ENCODE data around the gene STYXL1. TPM values are rescaled to one million over a fixed set of nuclear protein-coding genes. Genes with fewer than 3 reads are reported as not detected.

STYXL1 gene
- total RNA-seq, 4 donors from 2014 or later = 33.4 to 63.9 (median 42.2) TPM

GRCh38 chr7:75984130-75985008, 63.4 kb downstream of the STYXL1 start:
- WGBS, 2 donors = 88 to 93% methylated on average over 34 to 43 of the region's 44 CpGs
- TF ChIP-seq POLR2A (IDR thresholded peaks at IDR 0.05) = no peak
- TF ChIP-seq CTCF (IDR thresholded peaks at IDR 0.05) = no peak
- intact Hi-C loops (cut with DNase I; ENCODE audit: low total_unique reads) = no loop called here
- DNase-seq (ENCODE audit: low spot score in 2 of 2) = no peak
- H3K4me3 ChIP-seq (ENCODE audit: low read depth, poor library complexity, severe bottlenecking) = no peak overlapping the region

- intact Hi-C loops (cut with DNase I; ENCODE audit: low total_unique reads) = no loop called here
- no peak for TF ChIP-seq POLR2A (IDR thresholded peaks at IDR 0.05)
- TF ChIP-seq CTCF (IDR thresholded peaks at IDR 0.05) = no peak
- no peak for DNase-seq (ENCODE audit: low spot score in 2 of 2)
- no peak overlapping the region for H3K4me3 ChIP-seq (ENCODE audit: low read depth, poor library complexity, severe bottlenecking)
- WGBS, 2 donors = 86 to 87% methylated on average over 26 of the region's 26 CpGs
Observed at GRCh38 chr7:75983471-75984129, 64.2 kb downstream of the STYXL1 start.

- intact Hi-C loops (cut with DNase I; ENCODE audit: low total_unique reads) = no loop called here
- no peak for DNase-seq (ENCODE audit: low spot score in 2 of 2)
- TF ChIP-seq POLR2A (IDR thresholded peaks at IDR 0.05) (no peak), CTCF (IDR thresholded peaks at IDR 0.05) (no peak)
- 88 to 89% methylated on average over 19 to 22 of the region's 22 CpGs for WGBS, 2 donors
- H3K4me3 ChIP-seq (ENCODE audit: low read depth, poor library complexity, severe bottlenecking) = no peak overlapping the region
Observed at GRCh38 chr7:75982306-75983064, 65.3 kb downstream of the STYXL1 start.

GRCh38 chr7:75981453-75982305, 66.1 kb downstream of the STYXL1 start:
- DNase-seq (ENCODE audit: low spot score in 2 of 2) = no peak
- no peak overlapping the region for H3K4me3 ChIP-seq (ENCODE audit: low read depth, poor library complexity, severe bottlenecking)
- WGBS, 2 donors = 72 to 80% methylated on average over 35 to 38 of the region's 38 CpGs
- intact Hi-C loops (cut with DNase I; ENCODE audit: low total_unique reads) = no loop called here
- TF ChIP-seq CTCF (IDR thresholded peaks at IDR 0.05) = no peak
- TF ChIP-seq POLR2A (IDR thresholded peaks at IDR 0.05) = no peak

GRCh38 chr7:75981203-75981452, 66.7 kb downstream of the STYXL1 start:
- intact Hi-C loops (cut with DNase I; ENCODE audit: low total_unique reads) = no loop called here
- H3K4me3 ChIP-seq (ENCODE audit: low read depth, poor library complexity, severe bottlenecking) = no peak overlapping the region
- DNase-seq (ENCODE audit: low spot score in 2 of 2) = no peak
- TF ChIP-seq CTCF (IDR thresholded peaks at IDR 0.05) (no peak), POLR2A (IDR thresholded peaks at IDR 0.05) (no peak)
- 81 to 83% methylated on average over 12 of the region's 12 CpGs for WGBS, 2 donors
